Stomach (tissue), 4 donors: ENCODE results near the gene ARFGEF3.

ENCODE experiments used
- CTCF ChIP-seq, 7 experiments: fragments of 450-650 bp in 4 of 7; fragments of 200-600 bp in 3 of 7; sonication (generic) in 3 of 7; IDR thresholded peaks; one replicate each; pipeline ENCODE4 v1.5.1; 2016 to 2019; ENCODE audit warnings: antibody characterized with exemption in 7 of 7, control low read depth in 2 of 7, mild to moderate bottlenecking in 1 of 7
- EP300 ChIP-seq: sonication (generic); formaldehyde crosslinking; IDR thresholded peaks from one replicate; pipeline ENCODE4 v1.6.1; 2017; ENCODE audit warnings: antibody characterized with exemption
- POLR2A ChIP-seq, 4 donors: fragments of 450-650 bp; IDR thresholded peaks; one replicate each; pipeline ENCODE4 v1.6.1; 2016; ENCODE audit warnings: antibody characterized with exemption in 4 of 4, control low read depth in 2 of 4, mild to moderate bottlenecking in 1 of 4, moderate library complexity in 1 of 4
- POLR2AphosphoS5 ChIP-seq, 3 donors: sonication (generic); formaldehyde crosslinking; IDR thresholded peaks; one replicate each; pipeline ENCODE4 v1.6.1; 2016; ENCODE audit warnings: antibody characterized with exemption in 3 of 3

- TF ChIP-seq EP300 (no peak), POLR2A (IDR thresholded peaks at IDR 0.05) (no peak), CTCF (IDR thresholded peaks at IDR 0.05) (no peak), POLR2AphosphoS5 (IDR thresholded peaks at IDR 0.05) (no peak)
Measured at GRCh38 chr6:138345565-138346285, 184.0 kb downstream of the ARFGEF3 start.
